ENCODE measurements around the gene MRPL45.

Gene MRPL45

GRCh38 chr17:38338053-38338452 lies 41.1 kb downstream of the MRPL45 start:
- Histone ChIP-seq H3K9ac (ENCODE audit: low read length) (no peak overlapping the region), H3K27me3 (ENCODE audit: control insufficient read depth, insufficient read depth, low read length) (no peaks in the 10 kb centered on the region), H3K36me3 (ENCODE audit: control insufficient read depth, low read depth, low read length) (no peaks in the 10 kb centered on the region), H3K4me1 (ENCODE audit: control insufficient read depth, low read depth, low read length) (peaks cover 3% of the 10 kb centered on the region), H3K27ac (ENCODE audit: low read length) (no peak overlapping the region), H3K4me3 (ENCODE audit: low read length) (no peak overlapping the region), H3K9me3 (ENCODE audit: control insufficient read depth, low read depth, low read length) (no peaks in the 10 kb centered on the region)

GRCh38 chr17:38338535-38338934 lies 41.6 kb downstream of the MRPL45 start:
- no peak overlapping the region for H3K27ac ChIP-seq (ENCODE audit: low read length)
- no peak overlapping the region for H3K9ac ChIP-seq (ENCODE audit: low read length)
- H3K36me3 ChIP-seq (ENCODE audit: control insufficient read depth, low read depth, low read length), result no peaks in the 10 kb centered on the region
- H3K27me3 ChIP-seq (ENCODE audit: control insufficient read depth, insufficient read depth, low read length), result no peaks in the 10 kb centered on the region
- no peak overlapping the region for H3K4me3 ChIP-seq (ENCODE audit: low read length)
- H3K9me3 ChIP-seq (ENCODE audit: control insufficient read depth, low read depth, low read length), result no peaks in the 10 kb centered on the region
- peaks cover 3% of the 10 kb centered on the region for H3K4me1 ChIP-seq (ENCODE audit: control insufficient read depth, low read depth, low read length)

- H3K27ac ChIP-seq (ENCODE audit: low read length), result no peak overlapping the region
- no peaks in the 10 kb centered on the region for H3K27me3 ChIP-seq (ENCODE audit: control insufficient read depth, insufficient read depth, low read length)
- no peak overlapping the region for H3K4me3 ChIP-seq (ENCODE audit: low read length)
Observed at GRCh38 chr17:38339891-38340290, 42.9 kb downstream of the MRPL45 start.

DNA sequence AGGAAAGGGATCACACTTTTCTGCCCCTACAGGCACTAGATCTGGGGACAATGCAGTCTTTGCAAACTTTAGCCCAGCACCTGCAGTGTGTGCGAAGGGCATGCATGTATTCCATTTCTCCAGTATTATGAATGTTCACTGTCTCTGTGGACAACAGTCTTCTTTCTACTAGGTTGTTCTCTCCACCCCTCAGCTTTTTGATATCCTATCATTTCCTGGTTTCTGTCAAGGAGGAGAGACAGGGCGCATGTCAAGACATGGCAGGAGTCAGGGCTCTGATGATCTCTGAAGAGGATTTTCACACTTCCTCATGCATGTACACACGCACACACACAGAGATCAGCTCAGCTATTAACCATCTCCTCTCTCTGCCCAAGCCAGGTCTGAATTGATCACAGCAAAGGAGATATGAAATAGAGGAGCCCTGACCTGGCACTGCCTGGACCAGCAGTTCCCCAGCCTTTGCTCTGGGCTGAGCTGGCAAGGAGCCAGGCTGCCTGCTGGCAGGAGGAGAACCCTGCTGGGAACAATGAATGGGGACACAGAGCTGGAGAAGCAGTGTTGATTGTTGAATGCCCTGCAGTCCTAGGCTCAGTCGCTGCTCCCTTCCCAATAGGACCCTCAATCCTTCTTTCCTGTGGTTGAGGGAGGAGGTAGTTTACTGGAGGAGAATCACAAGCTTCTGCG lies 44.2 kb downstream of the MRPL45 start:
- H3K27ac ChIP-seq (ENCODE audit: low read length), result no peak overlapping the region
- no peaks in the 10 kb centered on the region for H3K27me3 ChIP-seq (ENCODE audit: control insufficient read depth, insufficient read depth, low read length)
- no peaks in the 10 kb centered on the region for H3K9me3 ChIP-seq (ENCODE audit: control insufficient read depth, low read depth, low read length)
- no peak overlapping the region for H3K4me3 ChIP-seq (ENCODE audit: low read length)
- H3K36me3 ChIP-seq (ENCODE audit: control insufficient read depth, low read depth, low read length), result no peaks in the 10 kb centered on the region
- peaks cover 3% of the 10 kb centered on the region for H3K4me1 ChIP-seq (ENCODE audit: control insufficient read depth, low read depth, low read length)
- H3K9ac ChIP-seq (ENCODE audit: low read length), result no peak overlapping the region

More at GRCh38 chr17:38339891-38340290, 42.9 kb downstream of the MRPL45 start:
- H3K9ac ChIP-seq (ENCODE audit: low read length), result no peak overlapping the region
- H3K4me1 ChIP-seq (ENCODE audit: control insufficient read depth, low read depth, low read length), result peaks cover 3% of the 10 kb centered on the region
- no peaks in the 10 kb centered on the region for H3K9me3 ChIP-seq (ENCODE audit: control insufficient read depth, low read depth, low read length)
- H3K36me3 ChIP-seq (ENCODE audit: control insufficient read depth, low read depth, low read length), result no peaks in the 10 kb centered on the region

GRCh38 chr17:38342886-38343607 lies 46.1 kb downstream of the MRPL45 start:
- no peaks in the 10 kb centered on the region for H3K36me3 ChIP-seq (ENCODE audit: control insufficient read depth, low read depth, low read length)
- no peak overlapping the region for H3K4me3 ChIP-seq (ENCODE audit: low read length)
- no peaks in the 10 kb centered on the region for H3K27me3 ChIP-seq (ENCODE audit: control insufficient read depth, insufficient read depth, low read length)
- no peak overlapping the region for H3K27ac ChIP-seq (ENCODE audit: low read length)
- H3K9ac ChIP-seq (ENCODE audit: low read length), result no peak overlapping the region
- no peaks in the 10 kb centered on the region for H3K9me3 ChIP-seq (ENCODE audit: control insufficient read depth, low read depth, low read length)
- H3K4me1 ChIP-seq (ENCODE audit: control insufficient read depth, low read depth, low read length), result peaks cover 3% of the 10 kb centered on the region

DNA sequence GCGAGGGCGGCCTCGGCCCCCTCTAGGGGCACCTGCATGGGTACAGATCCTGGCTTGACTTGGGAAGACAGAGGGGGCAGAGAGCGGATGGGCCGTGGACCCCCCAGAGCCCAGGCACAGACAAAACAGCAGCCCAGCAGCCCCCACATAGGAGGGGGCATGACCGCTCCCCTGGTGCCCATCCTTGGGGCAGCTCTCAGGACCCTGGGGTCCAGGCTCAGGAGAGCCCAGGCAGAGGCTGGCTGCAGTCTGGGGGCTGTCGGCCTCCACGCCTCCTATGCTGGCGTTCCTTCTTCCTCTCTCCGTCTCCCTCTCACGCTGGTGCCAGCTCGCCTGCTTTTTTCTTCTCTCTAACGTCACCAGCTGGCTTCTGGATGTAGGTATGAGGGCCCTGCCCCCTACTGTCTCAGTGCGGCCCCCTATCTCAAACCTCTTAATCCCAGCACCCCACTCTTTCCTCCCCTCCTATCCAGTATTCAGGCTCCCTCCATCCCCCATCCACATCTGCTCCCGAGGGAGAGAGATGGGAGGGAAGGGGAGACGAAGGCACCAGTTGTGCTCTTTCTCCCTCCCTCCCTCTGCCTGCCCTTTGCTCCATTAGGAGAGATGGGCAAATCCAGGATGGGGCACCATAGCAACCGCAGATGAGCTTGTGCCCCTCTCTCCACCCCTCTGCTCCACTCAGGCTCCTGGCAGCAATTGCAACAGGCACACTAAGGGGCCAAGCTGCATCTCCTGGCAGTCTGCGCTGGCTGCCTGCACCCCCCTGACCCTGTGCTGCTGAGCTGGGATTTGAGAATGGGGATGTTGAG lies 46.8 kb downstream of the MRPL45 start, which contains the start of gene GPR179:
TSS of gene GPR179 (minus strand) at position 349 of the 812 bp plus-strand sequence. CDS start at position 182, 167 bp downstream.
- H3K36me3 ChIP-seq (ENCODE audit: control insufficient read depth, low read depth, low read length), result no peaks in the 10 kb centered on the region
- H3K27me3 ChIP-seq (ENCODE audit: control insufficient read depth, insufficient read depth, low read length), result no peaks in the 10 kb centered on the region
- no peaks in the 10 kb centered on the region for H3K9me3 ChIP-seq (ENCODE audit: control insufficient read depth, low read depth, low read length)
- H3K4me1 ChIP-seq (ENCODE audit: control insufficient read depth, low read depth, low read length), result peaks cover 3% of the 10 kb centered on the region
- H3K9ac ChIP-seq (ENCODE audit: low read length), result no peak within 1 kb of the TSS
- H3K4me3 ChIP-seq (ENCODE audit: low read length), result no peak within 1 kb of the TSS
- no peak within 1 kb of the TSS for H3K27ac ChIP-seq (ENCODE audit: low read length)

- H3K4me3 ChIP-seq (ENCODE audit: low read length), result no peak overlapping the region
- no peaks in the 10 kb centered on the region for H3K36me3 ChIP-seq (ENCODE audit: control insufficient read depth, low read depth, low read length)
- H3K9ac ChIP-seq (ENCODE audit: low read length), result no peak overlapping the region
- H3K27ac ChIP-seq (ENCODE audit: low read length), result no peak overlapping the region
- H3K4me1 ChIP-seq (ENCODE audit: control insufficient read depth, low read depth, low read length), result peaks cover 3% of the 10 kb centered on the region
- H3K9me3 ChIP-seq (ENCODE audit: control insufficient read depth, low read depth, low read length), result no peaks in the 10 kb centered on the region
- no peaks in the 10 kb centered on the region for H3K27me3 ChIP-seq (ENCODE audit: control insufficient read depth, insufficient read depth, low read length)
Observed at GRCh38 chr17:38344420-38344745, 47.4 kb downstream of the MRPL45 start.

DNA sequence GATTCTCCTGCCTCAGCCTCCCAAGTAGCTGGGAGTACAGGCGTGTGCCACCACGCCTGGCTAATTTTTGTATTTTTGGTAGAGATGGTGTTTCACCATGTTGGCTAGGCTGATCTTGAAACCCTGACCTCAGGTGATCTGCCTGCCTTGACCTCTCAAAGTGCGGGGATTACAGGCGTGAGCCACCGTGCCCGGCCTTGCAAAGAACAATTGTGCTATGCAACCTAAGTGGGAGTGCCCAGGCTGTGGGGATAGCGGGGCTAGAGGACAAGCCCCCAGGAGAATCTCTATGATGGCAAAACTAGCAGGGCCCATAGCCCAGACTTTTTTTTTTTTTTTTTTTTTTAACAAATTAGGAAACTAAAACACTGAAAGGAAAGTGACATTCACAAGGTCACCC lies 48.8 kb downstream of the MRPL45 start:
- no peaks in the 10 kb centered on the region for H3K27me3 ChIP-seq (ENCODE audit: control insufficient read depth, insufficient read depth, low read length)

GRCh38 chr17:38349097-38349730 lies 52.2 kb downstream of the MRPL45 start:
- Histone ChIP-seq H3K36me3 (ENCODE audit: control insufficient read depth, low read depth, low read length) (no peaks in the 10 kb centered on the region), H3K9ac (ENCODE audit: low read length) (no peak overlapping the region), H3K4me3 (ENCODE audit: low read length) (no peak overlapping the region), H3K9me3 (ENCODE audit: control insufficient read depth, low read depth, low read length) (no peaks in the 10 kb centered on the region), H3K27ac (ENCODE audit: low read length) (no peak overlapping the region), H3K27me3 (ENCODE audit: control insufficient read depth, insufficient read depth, low read length) (no peaks in the 10 kb centered on the region), H3K4me1 (ENCODE audit: control insufficient read depth, low read depth, low read length) (peaks cover 12% of the 10 kb centered on the region)

More for the DNA sequence above, 48.8 kb downstream of the MRPL45 start:
- no peak overlapping the region for H3K4me3 ChIP-seq (ENCODE audit: low read length)
- no peaks in the 10 kb centered on the region for H3K9me3 ChIP-seq (ENCODE audit: control insufficient read depth, low read depth, low read length)
- no peak overlapping the region for H3K27ac ChIP-seq (ENCODE audit: low read length)
- no peak overlapping the region for H3K9ac ChIP-seq (ENCODE audit: low read length)
- no peaks in the 10 kb centered on the region for H3K36me3 ChIP-seq (ENCODE audit: control insufficient read depth, low read depth, low read length)
- peaks cover 11% of the 10 kb centered on the region for H3K4me1 ChIP-seq (ENCODE audit: control insufficient read depth, low read depth, low read length)

DNA sequence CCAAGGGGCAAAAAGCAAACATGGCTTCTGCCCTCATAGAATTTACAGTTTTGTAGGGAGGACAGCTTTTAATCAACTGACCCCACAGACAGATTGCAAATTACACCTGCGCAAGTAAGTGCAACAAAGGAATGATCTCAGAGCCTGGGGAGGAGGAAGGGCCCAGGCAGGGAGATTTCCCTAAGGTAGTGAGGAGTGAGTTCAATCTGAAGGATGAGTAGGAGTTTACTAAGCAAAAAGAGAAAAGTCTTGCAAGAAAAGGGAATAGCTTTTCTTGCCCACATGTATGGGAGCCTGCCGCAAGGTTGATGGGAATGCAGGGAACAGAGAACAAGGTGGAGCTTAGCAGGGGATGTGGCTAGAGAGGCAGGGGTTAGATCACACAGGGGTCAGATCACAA lies 53.1 kb downstream of the MRPL45 start:
- Histone ChIP-seq H3K4me3 (ENCODE audit: low read length) (no peak overlapping the region), H3K9ac (ENCODE audit: low read length) (no peak overlapping the region), H3K4me1 (ENCODE audit: control insufficient read depth, low read depth, low read length) (peaks cover 13% of the 10 kb centered on the region), H3K9me3 (ENCODE audit: control insufficient read depth, low read depth, low read length) (no peaks in the 10 kb centered on the region), H3K27ac (ENCODE audit: low read length) (no peak overlapping the region), H3K36me3 (ENCODE audit: control insufficient read depth, low read depth, low read length) (no peaks in the 10 kb centered on the region), H3K27me3 (ENCODE audit: control insufficient read depth, insufficient read depth, low read length) (no peaks in the 10 kb centered on the region)
